HG03045 (cell line): ENCODE measurements around the gene ORC2.
"Not testable (repeated sequence)": the region's sequence is repeated elsewhere in the genome, so short reads cannot be mapped to it uniquely, and the experiment has no call there.

Source experiments
- ATAC-seq: cut with Tn5 transposase; IDR thresholded peaks from one replicate; pipeline ENCODE4 v1.9.1; 2021; ENCODE audit warnings: mild to moderate bottlenecking, moderate library complexity; ENCODE audit not compliant: unreplicated experiment

ORC2 gene

GRCh38 chr2:200939832-200940231, 23.6 kb downstream of the ORC2 start:
- ATAC-seq = no peak

GRCh38 chr2:200930947-200931626, 32.4 kb downstream of the ORC2 start:
- ATAC-seq = no peak

DNA sequence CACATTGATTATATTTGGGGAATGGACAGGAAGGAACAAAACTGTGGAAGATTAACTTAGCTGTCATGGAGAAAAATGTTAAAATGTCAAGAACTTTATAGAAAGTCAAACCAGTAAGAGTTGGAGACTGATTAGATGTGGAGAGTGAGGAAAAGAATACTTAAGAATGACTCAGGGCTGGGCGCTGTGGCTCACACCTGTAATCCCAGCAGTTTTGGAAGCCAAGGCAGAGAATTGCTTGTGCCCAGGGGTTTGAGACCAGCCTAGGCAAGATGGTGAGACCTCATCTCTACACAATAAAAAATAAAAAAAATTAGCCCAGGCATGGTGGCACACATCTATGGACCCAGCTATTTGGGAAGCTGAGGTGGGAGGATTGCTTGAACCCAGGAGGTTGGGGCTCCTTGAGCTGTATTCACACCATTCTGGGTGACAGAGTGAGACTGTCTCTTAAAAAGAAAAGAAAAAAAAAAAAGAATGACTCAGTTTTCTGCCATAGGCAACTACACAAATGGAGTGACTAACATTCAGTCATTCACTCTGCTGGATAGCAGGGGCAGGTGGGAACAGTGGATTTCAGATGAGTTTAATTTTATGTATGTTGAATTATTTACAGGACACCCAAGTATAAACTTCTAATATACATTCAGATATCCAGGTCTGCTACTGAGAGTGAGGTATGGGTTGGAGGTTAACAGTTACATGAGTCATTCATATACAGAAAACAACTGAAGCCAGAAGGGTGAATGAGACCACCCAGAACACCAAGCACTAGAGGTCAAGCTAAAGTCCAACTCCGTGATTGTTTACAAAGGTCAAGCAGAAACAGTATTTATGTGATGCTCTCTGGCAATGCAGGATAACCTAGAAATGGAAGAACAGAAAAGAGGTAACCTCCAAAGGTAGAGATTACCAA, 33.9 kb downstream of the ORC2 start:
- ATAC-seq = no peak

DNA sequence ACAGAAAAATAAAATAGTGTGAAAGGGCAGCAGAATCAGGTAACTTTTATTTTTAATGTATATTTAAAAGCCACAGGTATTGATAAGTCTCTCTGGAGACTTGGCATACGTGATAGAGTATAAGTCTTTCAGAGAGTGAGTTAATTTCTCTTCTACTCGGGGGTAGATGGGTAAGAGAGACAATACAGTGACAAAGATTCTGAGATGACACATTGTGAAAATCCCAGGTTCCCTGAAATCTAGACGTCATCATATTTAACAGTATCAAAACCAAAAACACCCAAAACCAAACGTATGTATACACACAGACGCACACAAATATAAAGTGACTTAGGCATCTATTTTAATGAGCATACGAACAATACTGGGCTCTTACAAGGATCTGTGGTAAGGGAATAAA, 41.0 kb downstream of the ORC2 start:
- ATAC-seq = no peak

GRCh38 chr2:200913654-200914053, 49.8 kb downstream of the ORC2 start:
- no peak for ATAC-seq

GRCh38 chr2:200909958-200910357, 53.5 kb downstream of the ORC2 start:
- ATAC-seq = no peak

DNA sequence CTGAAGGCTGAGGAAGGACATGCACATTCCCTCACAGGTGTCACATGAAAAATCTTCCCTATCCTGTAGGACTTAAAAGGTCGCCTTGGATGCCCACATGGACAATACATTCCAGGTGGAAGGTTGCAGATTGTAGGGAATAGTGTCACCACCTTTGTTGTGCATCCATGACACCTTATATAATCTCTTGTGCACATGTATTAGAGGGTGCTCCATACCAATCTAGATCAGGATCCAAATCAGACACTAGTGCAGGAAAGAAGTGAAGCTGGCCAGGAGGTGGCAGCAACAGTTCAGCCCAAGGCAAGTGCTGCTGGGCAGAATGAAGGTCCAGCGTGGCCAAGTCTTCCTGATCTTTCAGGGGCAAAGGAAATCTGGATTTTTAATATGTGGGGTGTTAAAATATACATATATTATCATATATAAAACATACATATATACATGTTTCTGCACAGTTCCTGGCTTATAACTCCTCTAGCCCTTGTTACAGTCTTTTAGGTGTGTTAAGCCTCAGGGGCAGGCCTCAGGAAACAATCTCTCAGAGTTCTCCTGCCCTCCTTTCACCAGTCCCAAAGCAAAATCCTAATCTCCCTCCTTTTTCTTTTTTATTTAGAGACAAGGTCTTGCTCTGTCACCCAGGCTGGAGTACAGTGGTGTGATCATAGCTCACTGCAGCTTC, 57.7 kb downstream of the ORC2 start:
- ATAC-seq = peak; percentile 53

- peak; percentile 91 for ATAC-seq
Observed at GRCh38 chr2:200901459-200902072, 61.9 kb downstream of the ORC2 start.

DNA sequence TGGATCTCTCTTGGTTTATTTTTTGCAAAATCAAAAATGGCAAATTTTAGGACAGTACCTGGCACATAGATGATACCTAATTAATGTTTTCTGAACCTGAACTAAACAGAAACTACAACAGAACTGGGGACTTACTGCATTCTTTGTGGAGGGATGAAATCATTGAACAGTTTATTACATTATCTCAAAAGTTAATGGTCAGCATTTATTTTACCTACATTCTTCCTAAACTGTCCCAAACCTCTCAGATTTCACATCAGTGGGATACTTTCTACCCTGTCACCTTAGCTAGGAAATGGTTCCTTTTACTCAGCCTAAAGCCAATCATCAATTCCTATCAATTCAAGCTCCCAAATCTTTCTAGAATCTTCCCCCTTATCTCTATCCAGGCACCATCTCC, 64.0 kb downstream of the ORC2 start:
- ATAC-seq = no peak

GRCh38 chr2:200888704-200889625, 74.5 kb downstream of the ORC2 start, which contains the start of the genes NIF3L1 and PPIL3:
Gene NIF3L1 (plus strand): TSS chr2:200889371. CDS start chr2:200891944, 2,573 bp downstream.
Gene PPIL3 (minus strand): TSS chr2:200889077. CDS start chr2:200887615, 1,462 bp downstream.
- ATAC-seq = peak; percentile 89

DNA sequence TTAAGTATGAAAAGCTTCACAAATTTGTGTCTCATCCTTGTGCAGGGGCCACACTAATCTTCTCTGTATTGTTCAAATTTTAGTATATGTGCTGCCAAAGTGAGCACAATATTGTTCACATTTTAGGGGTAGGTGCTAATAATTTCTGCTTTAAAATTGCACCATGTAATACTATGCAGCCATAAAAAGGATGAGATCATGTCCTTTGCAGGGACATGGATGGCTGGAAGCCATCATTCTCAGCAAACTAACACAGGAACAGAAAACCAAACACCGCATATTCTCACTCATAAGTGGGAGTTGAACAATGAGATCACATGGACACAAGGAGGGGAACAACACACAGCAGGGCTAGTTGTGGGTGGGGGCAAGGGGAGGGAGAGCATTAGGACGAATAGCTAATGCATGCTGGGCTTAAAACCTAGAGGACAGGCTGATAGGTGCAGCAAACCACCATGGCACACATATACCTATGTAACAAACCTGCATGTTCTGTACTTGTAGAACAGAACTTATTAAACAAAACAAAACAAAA, 81.7 kb downstream of the ORC2 start:
- not testable (repeated sequence) for ATAC-seq

- ATAC-seq = no peak
Observed at GRCh38 chr2:200878289-200878880, 85.1 kb downstream of the ORC2 start.

GRCh38 chr2:200877443-200877842, 86.0 kb downstream of the ORC2 start:
- ATAC-seq = no peak

- ATAC-seq = no peak
Observed at GRCh38 chr2:200873560-200873959, 89.9 kb downstream of the ORC2 start.

DNA sequence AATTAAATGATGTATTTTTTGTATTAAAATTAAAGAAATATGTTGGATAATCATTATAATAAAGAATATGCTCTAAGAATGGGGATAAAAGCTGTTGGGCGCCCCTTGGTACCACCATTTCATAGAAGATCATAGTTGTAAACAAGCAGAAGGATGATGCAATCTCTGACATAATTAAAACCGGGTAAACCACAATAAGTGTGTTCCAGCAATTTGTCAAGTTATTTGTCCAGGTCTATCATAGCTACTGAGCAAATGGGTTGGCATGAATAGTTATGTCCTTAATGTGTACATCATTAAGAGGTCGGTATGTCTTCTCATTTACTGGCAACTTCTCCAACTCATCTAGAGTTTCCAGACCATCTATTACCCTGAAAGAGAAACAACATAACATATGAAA, 92.3 kb downstream of the ORC2 start:
- no peak for ATAC-seq

DNA sequence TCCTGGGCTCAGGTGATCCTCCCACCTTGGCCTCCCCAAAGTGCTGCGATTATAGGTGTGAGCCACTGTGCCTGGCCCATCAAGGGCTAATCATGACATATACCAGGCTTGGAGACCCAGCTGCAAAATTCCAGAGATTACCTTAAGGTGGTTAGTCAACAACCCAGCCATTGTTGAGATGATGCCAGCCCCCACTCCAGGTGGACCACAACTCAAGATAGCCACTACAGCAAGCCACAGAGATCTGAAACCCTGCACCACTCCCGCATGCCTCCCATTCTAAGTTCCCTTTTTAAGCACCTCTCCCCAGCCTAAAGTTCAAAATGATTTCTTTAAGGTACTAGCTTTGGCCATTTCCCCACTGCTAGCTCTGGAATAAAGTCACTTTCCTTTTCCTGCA, 94.4 kb downstream of the ORC2 start:
- no peak for ATAC-seq

GRCh38 chr2:200864176-200865034, 99.1 kb downstream of the ORC2 start, which contains the start of gene CLK1:
Gene CLK1 (minus strand): TSS chr2:200864658. CDS start chr2:200861862, 2,796 bp downstream.
- ATAC-seq = peak; percentile 81

GRCh38 chr2:200863782-200864175, 99.7 kb downstream of the ORC2 start:
- peak; percentile 18 for ATAC-seq
